Measurements from ENCODE around the gene KCNIP4. TPM values are rescaled to one million over a fixed set of nuclear protein-coding genes. Genes with fewer than 3 reads are reported as not detected.

Gene KCNIP4
- total RNA-seq, 1 experiment from 2014 or later = not detected

- intact Hi-C loops (cut with micrococcal nuclease; ENCODE audit: unreplicated experiment) = no loop called here
- no TSS peak for BruUV-seq (replicated peaks)
Observed at GRCh38 chr4:21577056-21577455, 371.5 kb downstream of the KCNIP4 start.

GRCh38 chr4:21571100-21571499 lies 377.5 kb downstream of the KCNIP4 start:
- H3K27me3 ChIP-seq (ENCODE audit: insufficient read depth, low read depth) = no peaks in the 10 kb centered on the region
- BruUV-seq (replicated peaks) = no TSS peak
- H3K9me2 ChIP-seq (ENCODE audit: insufficient read depth) = no peaks in the 10 kb centered on the region
- H3K4me2 ChIP-seq = no peak overlapping the region
- no peaks in the 10 kb centered on the region; the same call in 1 of the 2 replicates for H4K20me1 ChIP-seq (ENCODE audit: insufficient read depth)
- CTCF ChIA-PET = no interaction called here
- POLR2A ChIA-PET (ENCODE audit: unreplicated experiment) = no interaction called here
- H3K79me2 ChIP-seq (ENCODE audit: low read depth) = no peaks in the 10 kb centered on the region
- no peak overlapping the region for H3K4me3 ChIP-seq
- no peaks in the 10 kb centered on the region for H3K4me1 ChIP-seq (replicated peaks; ENCODE audit: insufficient read depth)
- no peak for TF ChIP-seq EZH2 (IDR thresholded peaks at IDR 0.05; ENCODE audit: low read depth)
- TF ChIP-seq CTCF (conservative IDR thresholded peaks at IDR 0.05) = no peak
- H3K9me3 ChIP-seq (ENCODE audit: insufficient read depth, low read depth) = no peaks in the 10 kb centered on the region
- H3F3A ChIP-seq (ENCODE audit: insufficient read depth, low read depth) = no peaks in the 10 kb centered on the region
- intact Hi-C loops (cut with micrococcal nuclease; ENCODE audit: unreplicated experiment) = no loop called here
- DNase-seq = no peak
- no peak overlapping the region for H3K27ac ChIP-seq
- H2AFZ ChIP-seq = no peak overlapping the region
- no peaks in the 10 kb centered on the region for H3K36me3 ChIP-seq (ENCODE audit: low read depth)

More at GRCh38 chr4:21577056-21577455, 371.5 kb downstream of the KCNIP4 start:
- POLR2A ChIA-PET (ENCODE audit: unreplicated experiment) = no interaction called here
- H3K4me3 ChIP-seq = no peak overlapping the region
- no peaks in the 10 kb centered on the region for H3F3A ChIP-seq (ENCODE audit: insufficient read depth, low read depth)
- DNase-seq = no peak
- H3K9me3 ChIP-seq (ENCODE audit: insufficient read depth, low read depth) = no peaks in the 10 kb centered on the region
- no peak for TF ChIP-seq CTCF (conservative IDR thresholded peaks at IDR 0.05)
- TF ChIP-seq EZH2 (IDR thresholded peaks at IDR 0.05; ENCODE audit: low read depth) = no peak
- H3K79me2 ChIP-seq (ENCODE audit: low read depth) = no peaks in the 10 kb centered on the region
- no peaks in the 10 kb centered on the region for H4K20me1 ChIP-seq (ENCODE audit: insufficient read depth)
- H3K4me1 ChIP-seq (replicated peaks; ENCODE audit: insufficient read depth) = no peaks in the 10 kb centered on the region
- H3K9me2 ChIP-seq (ENCODE audit: insufficient read depth) = no peaks in the 10 kb centered on the region
- no peaks in the 10 kb centered on the region for H3K36me3 ChIP-seq (ENCODE audit: low read depth)
- CTCF ChIA-PET = no interaction called here
- no peak overlapping the region for H3K27ac ChIP-seq
- no peak overlapping the region for H2AFZ ChIP-seq
- no peak overlapping the region for H3K4me2 ChIP-seq
- H3K27me3 ChIP-seq (ENCODE audit: insufficient read depth, low read depth) = no peaks in the 10 kb centered on the region

- no TSS peak for BruUV-seq (replicated peaks)
Observed at GRCh38 chr4:21569638-21570037, 378.9 kb downstream of the KCNIP4 start.

More at GRCh38 chr4:21569638-21570037, 378.9 kb downstream of the KCNIP4 start:
- H3K27ac ChIP-seq = no peak overlapping the region
- H3K4me3 ChIP-seq = no peak overlapping the region
- H3K79me2 ChIP-seq (ENCODE audit: low read depth) = no peaks in the 10 kb centered on the region
- no peak overlapping the region for H3K4me2 ChIP-seq
- TF ChIP-seq EZH2 (IDR thresholded peaks at IDR 0.05; ENCODE audit: low read depth) (no peak), CTCF (conservative IDR thresholded peaks at IDR 0.05) (no peak)
- H3K9me2 ChIP-seq (ENCODE audit: insufficient read depth) = no peaks in the 10 kb centered on the region
- H4K20me1 ChIP-seq (ENCODE audit: insufficient read depth) = no peaks in the 10 kb centered on the region; the same call in 1 of the 2 replicates
- H3K4me1 ChIP-seq (replicated peaks; ENCODE audit: insufficient read depth) = no peaks in the 10 kb centered on the region
- no peaks in the 10 kb centered on the region for H3K27me3 ChIP-seq (ENCODE audit: insufficient read depth, low read depth)
- intact Hi-C loops (cut with micrococcal nuclease; ENCODE audit: unreplicated experiment) = no loop called here
- H3K36me3 ChIP-seq (ENCODE audit: low read depth) = no peaks in the 10 kb centered on the region
- no peak overlapping the region for H2AFZ ChIP-seq
- H3K9me3 ChIP-seq (ENCODE audit: insufficient read depth, low read depth) = no peaks in the 10 kb centered on the region
- ChIA-PET POLR2A (ENCODE audit: unreplicated experiment) (no interaction called here), CTCF (no interaction called here)
- no peaks in the 10 kb centered on the region for H3F3A ChIP-seq (ENCODE audit: insufficient read depth, low read depth)
- no peak for DNase-seq
